T-helper 1 cell treated with Interleukin-12 subunit alpha and Interleukin-12 subunit beta and Interleukin-4 antibody, amounts not matched to agents 30 μg/mL and 1 μg/mL, for 36 hours (primary cell): ENCODE data around the gene OTUD4.
A peak's percentile ranks its signal among the peaks of the same experiment; 100 is the strongest.
"Not testable (repeated sequence)": the region's sequence is repeated elsewhere in the genome, so short reads cannot be mapped to it uniquely, and the experiment has no call there.

Experiments
- H3K27ac Mint-ChIP-seq: one replicate; pipeline ENCODE4 v1.8.0; 2021; ENCODE audit warnings: mild to moderate bottlenecking, mixed read lengths
- H3K27me3 Mint-ChIP-seq: one replicate; pipeline ENCODE4 v1.8.0; 2021; ENCODE audit warnings: low read depth, mixed read lengths
- H3K36me3 Mint-ChIP-seq: one replicate; pipeline ENCODE4 v1.8.0; 2021; ENCODE audit warnings: low read depth, mixed read lengths
- H3K4me1 Mint-ChIP-seq: one replicate; pipeline ENCODE4 v1.8.0; 2021; ENCODE audit warnings: low read depth, mixed read lengths
- H3K4me3 Mint-ChIP-seq: one replicate; pipeline ENCODE4 v1.8.0; 2021; ENCODE audit warnings: mild to moderate bottlenecking, moderate library complexity, mixed read lengths
- H3K9me3 Mint-ChIP-seq: one replicate; pipeline ENCODE4 v1.8.0; 2021; ENCODE audit warnings: mixed read lengths

Gene OTUD4

GRCh38 chr4:145195167-145195952 is 15.0 kb upstream of the OTUD4 start:
- no peaks in the 10 kb centered on the region for H3K36me3 Mint-ChIP-seq
- no peak overlapping the region for H3K27ac Mint-ChIP-seq
- H3K9me3 Mint-ChIP-seq: no peaks in the 10 kb centered on the region
- no peaks in the 10 kb centered on the region for H3K4me1 Mint-ChIP-seq
- H3K4me3 Mint-ChIP-seq: no peak overlapping the region
- peaks cover 12% of the 10 kb centered on the region for H3K27me3 Mint-ChIP-seq

- Mint-ChIP-seq H3K27me3 (peaks cover 19% of the 10 kb centered on the region), H3K4me3 (no peak overlapping the region), H3K4me1 (no peaks in the 10 kb centered on the region), H3K27ac (no peak overlapping the region), H3K36me3 (no peaks in the 10 kb centered on the region), H3K9me3 (no peaks in the 10 kb centered on the region)
These were observed 9.6 kb upstream of the OTUD4 start for GRCh38 chr4:145189981-145190380.

GRCh38 chr4:145186729-145187128 is 6.3 kb upstream of the OTUD4 start:
- Mint-ChIP-seq H3K4me3 (no peak overlapping the region), H3K4me1 (peaks cover 5% of the 10 kb centered on the region), H3K36me3 (no peaks in the 10 kb centered on the region), H3K9me3 (no peaks in the 10 kb centered on the region), H3K27ac (no peak overlapping the region), H3K27me3 (peaks cover 16% of the 10 kb centered on the region)

GRCh38 chr4:145183581-145183980 is 3.2 kb upstream of the OTUD4 start:
- no peak overlapping the region for H3K27ac Mint-ChIP-seq
- peaks cover 3% of the 10 kb centered on the region for H3K36me3 Mint-ChIP-seq
- peaks cover 12% of the 10 kb centered on the region for H3K4me1 Mint-ChIP-seq
- H3K9me3 Mint-ChIP-seq: no peaks in the 10 kb centered on the region
- H3K27me3 Mint-ChIP-seq: peaks cover 16% of the 10 kb centered on the region
- H3K4me3 Mint-ChIP-seq: no peak overlapping the region

- peaks cover 3% of the 10 kb centered on the region for H3K36me3 Mint-ChIP-seq
These were observed 2.6 kb upstream of the OTUD4 start for GRCh38 chr4:145183023-145183422.

GRCh38 chr4:145182222-145182621 is 1.8 kb upstream of the OTUD4 start:
- peaks cover 5% of the 10 kb centered on the region for H3K36me3 Mint-ChIP-seq
- peaks cover 22% of the 10 kb centered on the region for H3K4me1 Mint-ChIP-seq
- peak overlapping the region; percentile 16 for H3K4me3 Mint-ChIP-seq
- H3K27me3 Mint-ChIP-seq: peaks cover 16% of the 10 kb centered on the region
- no peaks in the 10 kb centered on the region for H3K9me3 Mint-ChIP-seq
- peak overlapping the region; percentile 70 for H3K27ac Mint-ChIP-seq

More at GRCh38 chr4:145183023-145183422, 2.6 kb upstream of the OTUD4 start:
- peaks cover 15% of the 10 kb centered on the region for H3K4me1 Mint-ChIP-seq
- no peaks in the 10 kb centered on the region for H3K9me3 Mint-ChIP-seq
- no peak overlapping the region for H3K27ac Mint-ChIP-seq
- peaks cover 16% of the 10 kb centered on the region for H3K27me3 Mint-ChIP-seq
- no peak overlapping the region for H3K4me3 Mint-ChIP-seq

GRCh38 chr4:145181091-145181501 is 707 bp upstream of the OTUD4 start:
- Mint-ChIP-seq H3K27ac (peak overlapping the region; percentile 86), H3K36me3 (peaks cover 9% of the 10 kb centered on the region), H3K4me3 (peak overlapping the region; percentile 79), H3K4me1 (peaks cover 26% of the 10 kb centered on the region), H3K9me3 (no peaks in the 10 kb centered on the region), H3K27me3 (peaks cover 9% of the 10 kb centered on the region)

GRCh38 chr4:145179861-145180297 is 510 bp downstream of the OTUD4 start:
- H3K4me3 Mint-ChIP-seq: peak overlapping the region; percentile 96
- peak overlapping the region; percentile 88 for H3K27ac Mint-ChIP-seq
- H3K27me3 Mint-ChIP-seq, H3K9me3 Mint-ChIP-seq: not testable (repeated sequence)
- peaks cover 27% of the 10 kb centered on the region for H3K4me1 Mint-ChIP-seq
- H3K36me3 Mint-ChIP-seq: peaks cover 11% of the 10 kb centered on the region

- Mint-ChIP-seq H3K9me3 (peaks cover under 1% of the 10 kb centered on the region), H3K27me3 (no peaks in the 10 kb centered on the region), H3K4me1 (peaks cover 32% of the 10 kb centered on the region), H3K4me3 (peak overlapping the region; percentile 96), H3K36me3 (peaks cover 16% of the 10 kb centered on the region), H3K27ac (peak overlapping the region; percentile 93)
These were observed 1.0 kb downstream of the OTUD4 start for GRCh38 chr4:145179281-145179860.

GRCh38 chr4:145178740-145179280 is 1.6 kb downstream of the OTUD4 start:
- Mint-ChIP-seq H3K9me3 (peaks cover 4% of the 10 kb centered on the region), H3K4me1 (peaks cover 35% of the 10 kb centered on the region), H3K4me3 (peak overlapping the region; percentile 96), H3K27me3 (no peaks in the 10 kb centered on the region), H3K36me3 (peaks cover 20% of the 10 kb centered on the region), H3K27ac (peak overlapping the region; percentile 93)

- H3K4me1 Mint-ChIP-seq: peaks cover 38% of the 10 kb centered on the region
- H3K9me3 Mint-ChIP-seq: peaks cover 4% of the 10 kb centered on the region
- peaks cover 23% of the 10 kb centered on the region for H3K36me3 Mint-ChIP-seq
- H3K27me3 Mint-ChIP-seq: no peaks in the 10 kb centered on the region
- peak overlapping the region; percentile 96 for H3K4me3 Mint-ChIP-seq
- H3K27ac Mint-ChIP-seq: peak overlapping the region; percentile 93
These were observed 2.4 kb downstream of the OTUD4 start for GRCh38 chr4:145177906-145178538.

GRCh38 chr4:145177511-145177905 is 2.9 kb downstream of the OTUD4 start:
- peaks cover 26% of the 10 kb centered on the region for H3K36me3 Mint-ChIP-seq
- H3K27me3 Mint-ChIP-seq: no peaks in the 10 kb centered on the region
- H3K9me3 Mint-ChIP-seq: peaks cover 4% of the 10 kb centered on the region
- H3K4me1 Mint-ChIP-seq: peaks cover 37% of the 10 kb centered on the region
- H3K4me3 Mint-ChIP-seq: peak overlapping the region; percentile 96
- peak overlapping the region; percentile 93 for H3K27ac Mint-ChIP-seq

GRCh38 chr4:145176641-145177432 is 3.6 kb downstream of the OTUD4 start:
- Mint-ChIP-seq H3K27me3 (no peaks in the 10 kb centered on the region), H3K4me1 (peaks cover 35% of the 10 kb centered on the region), H3K36me3 (peaks cover 29% of the 10 kb centered on the region), H3K27ac (peak overlapping the region; percentile 93), H3K4me3 (peak overlapping the region; percentile 96), H3K9me3 (peaks cover 4% of the 10 kb centered on the region)

- Mint-ChIP-seq H3K9me3 (peaks cover 4% of the 10 kb centered on the region), H3K36me3 (peaks cover 41% of the 10 kb centered on the region), H3K4me3 (no peak overlapping the region), H3K27me3 (no peaks in the 10 kb centered on the region), H3K4me1 (peaks cover 28% of the 10 kb centered on the region), H3K27ac (no peak overlapping the region)
These were observed 8.5 kb downstream of the OTUD4 start for GRCh38 chr4:145171911-145172310.
